Kidney epithelial cell (primary cell): ENCODE results near the gene HS6ST3. TPM values are rescaled to one million over a fixed set of nuclear protein-coding genes. Genes with fewer than 3 reads are reported as not detected.

Experiments
- DNase-seq: peaks from one replicate; pipeline ENCODE4 v3.0.0-alpha.2; 2010; ENCODE audit warnings: low read depth
- H3K27me3 ChIP-seq: 2 replicates; pipeline ENCODE4 v1.6.0; 2011; ENCODE audit warnings: low read length; ENCODE audit not compliant: control insufficient read depth, insufficient read depth
- H3K36me3 ChIP-seq: 2 replicates; pipeline ENCODE4 v1.5.1; 2011; ENCODE audit warnings: low read length; ENCODE audit not compliant: control insufficient read depth, insufficient read depth
- H3K4me3 ChIP-seq: 2 replicates; pipeline ENCODE4 v1.5.1; 2011; ENCODE audit warnings: low read depth, mild to moderate bottlenecking, control low read depth, low read length
- total RNA-seq: library from RNA; depleted of rRNA; stranded (reverse); fragments of >200 nt; gene quantifications from 2 replicates; pipeline ENCODE4 v1.2.3, GENCODE V29; 2015
- TF ChIP-seq, protein P1 (sequence below): IDR thresholded peaks from 2 replicates; pipeline ENCODE4 v1.5.1; 2011; ENCODE audit warnings: mild to moderate bottlenecking, moderate library complexity, low read length, control low read depth, inconsistent platforms; ENCODE audit not compliant: insufficient read depth, poor library complexity, severe bottlenecking

HS6ST3 gene
- total RNA-seq, 1 donor from 2014 or later, result 0.38 TPM

DNA sequence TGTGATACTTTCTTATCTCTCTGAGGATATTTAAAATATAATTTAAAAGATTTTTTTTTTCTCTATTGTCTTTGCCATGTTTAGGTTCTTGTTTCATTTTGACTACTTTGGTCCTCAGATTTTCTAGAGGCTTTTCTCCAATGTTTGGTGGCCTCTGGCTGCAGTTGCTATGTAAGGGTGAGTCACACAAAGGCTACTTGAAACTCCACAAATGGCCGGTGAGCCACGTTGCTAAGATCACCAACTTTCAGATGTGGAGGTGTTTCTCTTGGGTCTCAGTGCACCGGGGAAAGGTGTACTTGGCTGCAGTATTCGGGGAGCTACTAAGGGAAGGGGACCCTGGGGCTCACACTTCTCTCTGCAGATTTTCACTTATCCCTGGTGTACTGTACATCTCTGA lies 248.1 kb downstream of the HS6ST3 start:
- TF ChIP-seq, protein P1, sequence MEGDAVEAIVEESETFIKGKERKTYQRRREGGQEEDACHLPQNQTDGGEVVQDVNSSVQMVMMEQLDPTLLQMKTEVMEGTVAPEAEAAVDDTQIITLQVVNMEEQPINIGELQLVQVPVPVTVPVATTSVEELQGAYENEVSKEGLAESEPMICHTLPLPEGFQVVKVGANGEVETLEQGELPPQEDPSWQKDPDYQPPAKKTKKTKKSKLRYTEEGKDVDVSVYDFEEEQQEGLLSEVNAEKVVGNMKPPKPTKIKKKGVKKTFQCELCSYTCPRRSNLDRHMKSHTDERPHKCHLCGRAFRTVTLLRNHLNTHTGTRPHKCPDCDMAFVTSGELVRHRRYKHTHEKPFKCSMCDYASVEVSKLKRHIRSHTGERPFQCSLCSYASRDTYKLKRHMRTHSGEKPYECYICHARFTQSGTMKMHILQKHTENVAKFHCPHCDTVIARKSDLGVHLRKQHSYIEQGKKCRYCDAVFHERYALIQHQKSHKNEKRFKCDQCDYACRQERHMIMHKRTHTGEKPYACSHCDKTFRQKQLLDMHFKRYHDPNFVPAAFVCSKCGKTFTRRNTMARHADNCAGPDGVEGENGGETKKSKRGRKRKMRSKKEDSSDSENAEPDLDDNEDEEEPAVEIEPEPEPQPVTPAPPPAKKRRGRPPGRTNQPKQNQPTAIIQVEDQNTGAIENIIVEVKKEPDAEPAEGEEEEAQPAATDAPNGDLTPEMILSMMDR, result no peak
- no peak overlapping the region for H3K4me3 ChIP-seq
- H3K27me3 ChIP-seq, result no peaks in the 10 kb centered on the region
- no peak for DNase-seq
- no peaks in the 10 kb centered on the region for H3K36me3 ChIP-seq

DNA sequence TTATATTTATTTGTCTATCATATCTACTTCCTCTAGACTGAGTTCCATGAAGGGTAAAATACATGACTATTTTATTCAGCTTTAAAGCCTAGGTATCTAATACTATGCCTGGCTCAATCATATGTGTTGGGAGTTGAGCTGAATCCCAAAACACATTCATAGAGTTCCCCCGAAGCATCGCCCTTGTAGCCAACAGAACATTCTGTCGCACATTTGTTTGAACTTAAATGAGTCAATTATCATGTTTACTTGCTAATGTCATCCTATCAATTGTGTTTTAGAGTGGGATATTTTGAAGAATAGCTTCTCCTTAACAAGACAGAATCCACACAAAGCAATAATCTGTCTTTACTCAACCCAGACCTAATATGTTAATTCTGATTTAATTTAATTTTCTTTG lies 252.4 kb downstream of the HS6ST3 start:
- no peaks in the 10 kb centered on the region for H3K36me3 ChIP-seq
- no peak overlapping the region for H3K4me3 ChIP-seq
- TF ChIP-seq, protein P1, result no peak
- no peaks in the 10 kb centered on the region for H3K27me3 ChIP-seq
- no peak for DNase-seq

DNA sequence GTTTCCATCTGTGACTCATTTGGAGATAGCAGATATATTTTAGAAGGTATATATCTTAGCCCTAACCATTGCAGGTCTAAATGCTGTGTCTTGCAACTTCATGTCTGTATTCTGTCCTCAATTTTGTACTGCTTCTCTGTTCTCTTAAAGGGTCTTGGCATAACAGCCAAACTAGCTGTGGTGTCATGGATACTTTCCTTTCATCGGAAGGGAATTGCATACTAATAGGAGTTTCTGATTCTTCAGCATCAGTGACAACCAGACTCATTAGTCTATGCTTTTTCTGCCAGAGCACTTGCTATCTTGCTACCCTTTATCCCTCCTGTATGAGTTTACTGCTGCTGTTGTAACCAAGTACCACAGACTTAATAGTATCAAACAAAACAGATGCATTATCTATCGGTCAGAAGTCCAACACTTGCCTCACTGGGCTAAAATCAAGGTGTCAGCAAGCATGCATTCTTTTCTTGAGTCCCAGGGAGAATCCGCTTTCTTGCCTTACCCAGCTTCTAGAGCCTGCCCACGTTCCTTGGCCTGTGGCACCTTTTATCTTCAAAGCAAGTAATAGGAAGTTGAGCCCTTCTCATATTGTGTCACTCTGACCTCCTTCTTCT lies 253.1 kb downstream of the HS6ST3 start:
- TF ChIP-seq, protein P1, result no peak
- no peak overlapping the region for H3K4me3 ChIP-seq
- H3K27me3 ChIP-seq, result no peaks in the 10 kb centered on the region
- no peaks in the 10 kb centered on the region for H3K36me3 ChIP-seq
- no peak for DNase-seq

DNA sequence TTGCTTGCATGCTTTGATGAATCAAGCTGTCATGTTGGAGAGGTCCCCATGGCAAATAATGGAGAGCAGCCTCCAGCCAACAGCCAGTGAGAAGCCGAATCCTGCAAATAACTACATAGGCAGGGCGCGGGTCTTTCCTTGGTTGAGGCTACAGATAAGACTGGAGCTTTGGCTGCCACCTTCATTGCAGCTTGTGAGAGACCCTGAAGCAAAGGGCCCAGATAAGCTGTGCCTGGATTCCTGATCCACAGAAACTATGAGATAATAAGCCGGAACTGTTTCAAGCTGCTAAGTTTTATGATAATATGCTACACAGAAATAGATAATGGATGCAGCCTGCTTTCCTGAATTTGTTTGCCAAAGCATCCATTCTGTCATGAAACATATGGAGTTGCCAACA lies 257.0 kb downstream of the HS6ST3 start:
- no peak overlapping the region for H3K4me3 ChIP-seq

DNA sequence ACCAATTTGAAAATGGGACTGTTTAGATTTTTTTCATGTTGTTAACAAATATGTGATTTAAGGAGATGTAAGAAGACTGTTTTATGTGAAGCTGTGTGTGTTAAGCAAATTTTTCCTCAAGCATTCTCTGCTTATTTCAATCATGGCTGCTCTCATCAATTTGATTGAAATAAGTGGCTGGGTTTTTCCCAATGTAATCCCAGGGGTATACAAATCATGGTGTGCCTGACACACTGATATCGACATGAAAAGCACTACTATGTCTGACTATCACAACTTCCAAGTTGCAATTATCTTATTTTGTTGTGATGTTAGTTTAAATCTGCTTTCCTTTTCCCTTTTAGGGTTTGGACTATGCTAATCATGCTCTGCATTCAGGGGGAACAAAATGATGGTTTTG lies 283.7 kb downstream of the HS6ST3 start:
- TF ChIP-seq, protein P1, result no peak
- no peak for DNase-seq
- Histone ChIP-seq H3K4me3 (no peak overlapping the region), H3K36me3 (no peaks in the 10 kb centered on the region), H3K27me3 (no peaks in the 10 kb centered on the region)

More for the DNA sequence above, 257.0 kb downstream of the HS6ST3 start:
- TF ChIP-seq, protein P1, result no peak
- DNase-seq, result no peak
- Histone ChIP-seq H3K27me3 (no peaks in the 10 kb centered on the region), H3K36me3 (no peaks in the 10 kb centered on the region)

DNA sequence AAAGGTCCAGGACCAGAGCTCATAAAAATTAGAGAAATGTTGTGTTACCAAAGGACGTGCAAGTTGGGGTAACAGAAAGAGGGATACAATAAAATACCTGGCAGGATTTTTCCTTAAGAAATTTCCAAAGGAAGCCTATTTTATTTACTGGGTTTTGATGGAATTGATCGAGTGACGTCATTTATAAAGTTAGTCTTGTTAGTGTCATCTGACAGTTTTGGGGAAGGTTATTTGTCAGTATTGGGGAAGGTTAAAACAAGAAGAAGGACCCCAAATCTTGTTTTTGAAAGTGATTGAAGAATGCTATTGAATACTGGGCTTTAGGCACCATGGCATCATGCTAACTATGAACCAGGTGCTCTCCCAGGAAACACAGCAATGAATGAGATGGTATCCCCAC lies 287.9 kb downstream of the HS6ST3 start:
- Histone ChIP-seq H3K36me3 (no peaks in the 10 kb centered on the region), H3K4me3 (no peak overlapping the region), H3K27me3 (no peaks in the 10 kb centered on the region)
- TF ChIP-seq, protein P1, result no peak
- no peak for DNase-seq
